HCT116 (cell line): Measurements from ENCODE around the gene LGALS4.
"Not testable (repeated sequence)": the region's sequence is repeated elsewhere in the genome, so short reads cannot be mapped to it uniquely, and the experiment has no call there.

Experiments used
- CEBPB ChIP-seq: IDR thresholded peaks from 2 replicates; pipeline ENCODE4 v1.6.1; 2012; ENCODE audit warnings: low read depth
- EZH2 ChIP-seq: fragments of 200-600 bp; sonication (generic); IDR thresholded peaks from 2 replicates; pipeline ENCODE4 v1.6.1; 2017; ENCODE audit warnings: antibody characterized with exemption, mixed run types
- POLR2A ChIP-seq: IDR thresholded peaks from 2 replicates; pipeline ENCODE4 v1.7.0; 2011; ENCODE audit warnings: borderline replicate concordance; ENCODE audit not compliant: insufficient read depth, insufficient read length; ENCODE audit errors: extremely low read depth
- POLR2AphosphoS5 ChIP-seq: IDR thresholded peaks from 2 replicates; pipeline ENCODE4 v1.6.1; 2011; ENCODE audit warnings: mild to moderate bottlenecking, low read depth, low read length, moderate library complexity
- SIN3A ChIP-seq: IDR thresholded peaks from 2 replicates; pipeline ENCODE4 v1.6.1; 2012; ENCODE audit warnings: low read depth
- TCF7L2 ChIP-seq: IDR thresholded peaks from 2 replicates; pipeline ENCODE4 v1.7.0; 2011; ENCODE audit warnings: borderline replicate concordance, inconsistent platforms; ENCODE audit not compliant: insufficient read depth, insufficient read length; ENCODE audit errors: extremely low read depth
- ZFX ChIP-seq: fragments of 450-650 bp; IDR thresholded peaks from 2 replicates; pipeline ENCODE4 v1.6.1; 2017
- ZNF274 ChIP-seq: fragments of 200-500 bp; sonication (Bioruptor generic); IDR thresholded peaks from 2 replicates; pipeline ENCODE4 v1.6.1; 2014; ENCODE audit warnings: mild to moderate bottlenecking, low read depth, low read length, inconsistent platforms
- TF ChIP-seq, protein P1 (sequence below), 3 experiments: fragments of 200-600 bp in 1 of 3; sonication (generic) in 1 of 3; IDR thresholded peaks in 2 of 3; conservative IDR thresholded peaks in 1 of 3; 2 replicates each; pipeline ENCODE4 v1.5.1; 2012 to 2017; ENCODE audit warnings: low read depth in 2 of 3, low read length in 2 of 3, antibody characterized with exemption in 1 of 3, borderline replicate concordance in 1 of 3, control low read depth in 1 of 3, mild to moderate bottlenecking in 1 of 3, mixed read lengths in 1 of 3, mixed run types in 1 of 3, moderate library complexity in 1 of 3; ENCODE audit not compliant: insufficient read depth in 1 of 3
- TF ChIP-seq, protein P2 (sequence below): IDR thresholded peaks from 2 replicates; pipeline ENCODE4 v1.6.1; 2012
- TF ChIP-seq, protein P3 (sequence below): IDR thresholded peaks from 2 replicates; pipeline ENCODE4 v1.6.1; 2011; ENCODE audit warnings: mild to moderate bottlenecking, low read length, moderate library complexity; ENCODE audit not compliant: insufficient replicate concordance; ENCODE audit errors: extremely low read depth
- TF ChIP-seq, protein P4 (sequence below): IDR thresholded peaks from 2 replicates; pipeline ENCODE4 v1.6.1; 2012; ENCODE audit warnings: low read depth

DNA sequence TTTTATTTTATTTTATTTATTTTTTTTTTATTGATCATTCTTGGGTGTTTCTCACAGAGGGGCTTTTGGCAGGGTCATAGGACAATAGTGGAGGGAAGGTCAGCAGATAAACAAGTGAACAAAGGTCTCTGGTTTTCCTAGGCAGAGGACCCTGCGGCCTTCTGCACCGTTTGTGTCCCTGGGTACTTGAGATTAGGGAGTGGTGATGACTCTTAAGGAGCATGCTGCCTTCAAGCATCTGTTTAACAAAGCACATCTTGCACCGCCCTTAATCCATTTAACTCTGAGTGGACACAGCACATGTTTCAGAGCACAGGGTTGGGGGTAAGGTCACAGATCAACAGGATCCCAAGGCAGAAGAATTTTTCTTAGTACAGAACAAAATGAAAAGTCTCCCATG is 42.2 kb upstream of the LGALS4 start:
- TF ChIP-seq, protein P1, sequence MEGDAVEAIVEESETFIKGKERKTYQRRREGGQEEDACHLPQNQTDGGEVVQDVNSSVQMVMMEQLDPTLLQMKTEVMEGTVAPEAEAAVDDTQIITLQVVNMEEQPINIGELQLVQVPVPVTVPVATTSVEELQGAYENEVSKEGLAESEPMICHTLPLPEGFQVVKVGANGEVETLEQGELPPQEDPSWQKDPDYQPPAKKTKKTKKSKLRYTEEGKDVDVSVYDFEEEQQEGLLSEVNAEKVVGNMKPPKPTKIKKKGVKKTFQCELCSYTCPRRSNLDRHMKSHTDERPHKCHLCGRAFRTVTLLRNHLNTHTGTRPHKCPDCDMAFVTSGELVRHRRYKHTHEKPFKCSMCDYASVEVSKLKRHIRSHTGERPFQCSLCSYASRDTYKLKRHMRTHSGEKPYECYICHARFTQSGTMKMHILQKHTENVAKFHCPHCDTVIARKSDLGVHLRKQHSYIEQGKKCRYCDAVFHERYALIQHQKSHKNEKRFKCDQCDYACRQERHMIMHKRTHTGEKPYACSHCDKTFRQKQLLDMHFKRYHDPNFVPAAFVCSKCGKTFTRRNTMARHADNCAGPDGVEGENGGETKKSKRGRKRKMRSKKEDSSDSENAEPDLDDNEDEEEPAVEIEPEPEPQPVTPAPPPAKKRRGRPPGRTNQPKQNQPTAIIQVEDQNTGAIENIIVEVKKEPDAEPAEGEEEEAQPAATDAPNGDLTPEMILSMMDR (IDR thresholded peaks at IDR 0.05 in 2 of 3, conservative IDR thresholded peaks at IDR 0.05 in 1 of 3; ENCODE audit: borderline replicate concordance in 1 of 3, insufficient read depth in 1 of 3, low read depth in 2 of 3, low read length in 2 of 3), result not testable (repeated sequence)
- TF ChIP-seq ZNF274, POLR2A, POLR2AphosphoS5, ZFX, EZH2, TCF7L2, CEBPB, SIN3A: not testable (repeated sequence)
- TF ChIP-seq, protein P2, sequence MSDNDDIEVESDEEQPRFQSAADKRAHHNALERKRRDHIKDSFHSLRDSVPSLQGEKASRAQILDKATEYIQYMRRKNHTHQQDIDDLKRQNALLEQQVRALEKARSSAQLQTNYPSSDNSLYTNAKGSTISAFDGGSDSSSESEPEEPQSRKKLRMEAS, result not testable (repeated sequence)
- TF ChIP-seq, protein P3, sequence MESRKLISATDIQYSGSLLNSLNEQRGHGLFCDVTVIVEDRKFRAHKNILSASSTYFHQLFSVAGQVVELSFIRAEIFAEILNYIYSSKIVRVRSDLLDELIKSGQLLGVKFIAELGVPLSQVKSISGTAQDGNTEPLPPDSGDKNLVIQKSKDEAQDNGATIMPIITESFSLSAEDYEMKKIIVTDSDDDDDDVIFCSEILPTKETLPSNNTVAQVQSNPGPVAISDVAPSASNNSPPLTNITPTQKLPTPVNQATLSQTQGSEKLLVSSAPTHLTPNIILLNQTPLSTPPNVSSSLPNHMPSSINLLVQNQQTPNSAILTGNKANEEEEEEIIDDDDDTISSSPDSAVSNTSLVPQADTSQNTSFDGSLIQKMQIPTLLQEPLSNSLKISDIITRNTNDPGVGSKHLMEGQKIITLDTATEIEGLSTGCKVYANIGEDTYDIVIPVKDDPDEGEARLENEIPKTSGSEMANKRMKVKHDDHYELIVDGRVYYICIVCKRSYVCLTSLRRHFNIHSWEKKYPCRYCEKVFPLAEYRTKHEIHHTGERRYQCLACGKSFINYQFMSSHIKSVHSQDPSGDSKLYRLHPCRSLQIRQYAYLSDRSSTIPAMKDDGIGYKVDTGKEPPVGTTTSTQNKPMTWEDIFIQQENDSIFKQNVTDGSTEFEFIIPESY, result not testable (repeated sequence)
- TF ChIP-seq, protein P4, sequence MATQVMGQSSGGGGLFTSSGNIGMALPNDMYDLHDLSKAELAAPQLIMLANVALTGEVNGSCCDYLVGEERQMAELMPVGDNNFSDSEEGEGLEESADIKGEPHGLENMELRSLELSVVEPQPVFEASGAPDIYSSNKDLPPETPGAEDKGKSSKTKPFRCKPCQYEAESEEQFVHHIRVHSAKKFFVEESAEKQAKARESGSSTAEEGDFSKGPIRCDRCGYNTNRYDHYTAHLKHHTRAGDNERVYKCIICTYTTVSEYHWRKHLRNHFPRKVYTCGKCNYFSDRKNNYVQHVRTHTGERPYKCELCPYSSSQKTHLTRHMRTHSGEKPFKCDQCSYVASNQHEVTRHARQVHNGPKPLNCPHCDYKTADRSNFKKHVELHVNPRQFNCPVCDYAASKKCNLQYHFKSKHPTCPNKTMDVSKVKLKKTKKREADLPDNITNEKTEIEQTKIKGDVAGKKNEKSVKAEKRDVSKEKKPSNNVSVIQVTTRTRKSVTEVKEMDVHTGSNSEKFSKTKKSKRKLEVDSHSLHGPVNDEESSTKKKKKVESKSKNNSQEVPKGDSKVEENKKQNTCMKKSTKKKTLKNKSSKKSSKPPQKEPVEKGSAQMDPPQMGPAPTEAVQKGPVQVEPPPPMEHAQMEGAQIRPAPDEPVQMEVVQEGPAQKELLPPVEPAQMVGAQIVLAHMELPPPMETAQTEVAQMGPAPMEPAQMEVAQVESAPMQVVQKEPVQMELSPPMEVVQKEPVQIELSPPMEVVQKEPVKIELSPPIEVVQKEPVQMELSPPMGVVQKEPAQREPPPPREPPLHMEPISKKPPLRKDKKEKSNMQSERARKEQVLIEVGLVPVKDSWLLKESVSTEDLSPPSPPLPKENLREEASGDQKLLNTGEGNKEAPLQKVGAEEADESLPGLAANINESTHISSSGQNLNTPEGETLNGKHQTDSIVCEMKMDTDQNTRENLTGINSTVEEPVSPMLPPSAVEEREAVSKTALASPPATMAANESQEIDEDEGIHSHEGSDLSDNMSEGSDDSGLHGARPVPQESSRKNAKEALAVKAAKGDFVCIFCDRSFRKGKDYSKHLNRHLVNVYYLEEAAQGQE, result not testable (repeated sequence)
